GM12873 (cell line): Measurements from ENCODE around the gene CORO7.

Experiments
- TF ChIP-seq, protein P1 (sequence below): IDR thresholded peaks from 2 replicates; pipeline ENCODE4 v1.5.1; 2012; ENCODE audit warnings: low read depth, mild to moderate bottlenecking, moderate library complexity, low read length, control low read depth; ENCODE audit not compliant: insufficient read depth; ENCODE audit errors: missing control alignments

The CORO7 gene

DNA sequence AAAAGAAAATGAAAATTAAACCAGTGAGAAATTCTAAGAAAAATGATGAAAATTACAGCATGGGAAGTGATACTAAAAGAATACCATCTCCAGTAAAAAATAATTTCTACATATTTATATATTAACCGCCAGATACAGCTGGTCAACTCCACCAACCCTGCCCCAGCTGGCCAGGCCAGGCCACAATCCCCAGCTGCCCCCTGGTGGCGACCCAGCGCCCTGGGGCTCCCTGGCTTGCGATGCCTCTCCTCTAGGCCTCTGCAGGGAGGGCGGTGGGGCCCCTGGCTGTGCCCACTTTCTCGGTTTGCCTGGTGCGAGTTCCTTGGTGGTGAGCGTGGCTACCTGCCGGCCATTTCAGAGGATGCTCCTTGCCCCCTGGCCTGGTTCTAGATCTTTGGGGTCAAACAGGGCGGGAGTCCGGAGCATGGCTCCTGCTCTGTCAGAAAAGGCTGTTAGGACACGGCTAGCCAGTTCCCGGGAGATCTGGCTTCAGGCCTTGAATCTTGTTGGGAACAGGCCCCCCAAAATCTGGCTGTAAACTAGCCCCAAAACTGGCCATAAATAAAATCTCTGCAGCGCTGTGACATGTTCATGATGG lies 86.0 kb downstream of the CORO7 start:
- TF ChIP-seq, protein P1, sequence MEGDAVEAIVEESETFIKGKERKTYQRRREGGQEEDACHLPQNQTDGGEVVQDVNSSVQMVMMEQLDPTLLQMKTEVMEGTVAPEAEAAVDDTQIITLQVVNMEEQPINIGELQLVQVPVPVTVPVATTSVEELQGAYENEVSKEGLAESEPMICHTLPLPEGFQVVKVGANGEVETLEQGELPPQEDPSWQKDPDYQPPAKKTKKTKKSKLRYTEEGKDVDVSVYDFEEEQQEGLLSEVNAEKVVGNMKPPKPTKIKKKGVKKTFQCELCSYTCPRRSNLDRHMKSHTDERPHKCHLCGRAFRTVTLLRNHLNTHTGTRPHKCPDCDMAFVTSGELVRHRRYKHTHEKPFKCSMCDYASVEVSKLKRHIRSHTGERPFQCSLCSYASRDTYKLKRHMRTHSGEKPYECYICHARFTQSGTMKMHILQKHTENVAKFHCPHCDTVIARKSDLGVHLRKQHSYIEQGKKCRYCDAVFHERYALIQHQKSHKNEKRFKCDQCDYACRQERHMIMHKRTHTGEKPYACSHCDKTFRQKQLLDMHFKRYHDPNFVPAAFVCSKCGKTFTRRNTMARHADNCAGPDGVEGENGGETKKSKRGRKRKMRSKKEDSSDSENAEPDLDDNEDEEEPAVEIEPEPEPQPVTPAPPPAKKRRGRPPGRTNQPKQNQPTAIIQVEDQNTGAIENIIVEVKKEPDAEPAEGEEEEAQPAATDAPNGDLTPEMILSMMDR: peak; percentile 88

DNA sequence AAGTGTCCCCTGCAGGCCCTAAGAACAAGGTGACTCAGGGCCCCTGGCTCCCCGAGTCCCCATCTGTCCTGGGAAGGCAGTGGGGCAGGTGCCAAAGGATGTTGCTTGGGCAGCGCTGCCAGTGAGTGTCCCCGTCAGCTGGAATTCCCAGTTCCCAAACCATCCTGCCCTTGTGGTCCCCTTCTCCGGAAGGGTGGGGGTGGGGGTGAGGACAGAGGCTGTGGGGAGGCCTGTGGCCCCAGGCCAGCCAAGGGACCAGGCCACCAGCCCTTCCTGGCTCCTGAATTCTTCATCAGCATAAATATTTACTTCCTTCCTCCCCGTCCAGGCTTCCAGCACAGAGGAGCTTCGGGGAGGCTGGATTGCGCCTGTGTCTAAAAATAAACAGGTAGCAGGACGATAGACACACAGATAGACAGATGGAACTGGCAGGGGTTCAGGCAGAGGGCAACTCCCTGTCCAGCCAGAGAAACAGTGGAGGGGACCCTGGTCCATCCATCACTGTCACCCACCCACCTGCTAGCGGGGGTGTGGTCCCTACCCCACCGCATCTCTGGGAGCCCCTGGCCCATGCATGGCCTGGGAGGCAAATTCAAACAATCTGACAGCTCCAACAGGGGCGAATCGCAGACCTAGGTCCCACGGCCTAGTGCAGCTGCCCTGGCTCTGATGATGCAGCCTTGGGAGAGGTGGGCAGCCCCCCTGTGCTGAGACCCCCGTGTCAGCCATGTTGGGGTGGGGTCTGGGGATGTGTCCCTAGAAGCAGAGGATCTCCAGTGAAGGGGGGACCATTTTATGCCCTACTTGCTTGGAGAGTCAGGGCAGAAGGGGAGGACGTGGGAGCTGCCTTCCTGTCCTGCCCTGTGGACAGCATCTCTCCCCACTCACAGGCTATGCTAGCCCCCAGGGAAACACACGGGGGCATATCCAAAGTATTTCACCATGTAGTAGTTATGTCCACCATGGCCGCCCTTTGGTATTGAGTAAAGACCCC lies 87.3 kb downstream of the CORO7 start:
- TF ChIP-seq, protein P1: no peak

DNA sequence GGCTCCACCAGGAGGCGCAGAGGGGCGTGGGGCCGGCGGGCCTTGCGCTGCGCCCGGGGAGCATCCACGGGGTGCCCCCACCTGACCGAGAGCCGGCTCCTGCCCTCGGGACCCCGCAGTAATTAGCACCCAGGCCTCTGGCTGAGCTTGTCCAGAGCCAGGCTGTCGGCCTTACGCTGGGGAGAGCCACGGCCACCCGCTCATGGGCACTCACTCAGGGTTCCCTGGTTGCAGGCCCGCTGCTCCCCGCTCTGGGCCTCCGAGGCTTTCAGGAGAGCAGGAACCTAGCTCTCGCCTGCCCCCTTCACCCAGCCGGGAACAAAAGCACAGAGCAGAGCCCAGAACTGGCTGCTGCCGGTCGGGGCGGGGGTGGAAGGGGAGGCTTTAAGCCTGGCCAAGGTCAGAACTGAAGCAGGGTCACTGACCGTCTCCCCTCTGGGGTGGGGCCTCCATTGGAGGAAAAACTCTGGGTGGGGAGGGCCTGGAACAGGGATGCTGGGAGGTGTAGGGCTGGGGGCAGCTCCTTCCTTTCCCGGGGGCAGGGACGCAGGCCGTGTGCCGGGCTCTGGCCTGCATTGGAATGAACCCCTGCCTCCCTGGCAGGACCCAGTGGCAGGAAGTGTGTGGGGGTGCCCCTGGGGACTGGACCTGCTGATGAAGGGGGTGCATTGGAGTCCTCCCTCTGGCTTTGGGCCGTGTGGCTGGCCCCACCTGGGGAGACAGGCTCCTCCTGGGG lies 88.2 kb downstream of the CORO7 start:
- TF ChIP-seq, protein P1: peak; percentile 55

DNA sequence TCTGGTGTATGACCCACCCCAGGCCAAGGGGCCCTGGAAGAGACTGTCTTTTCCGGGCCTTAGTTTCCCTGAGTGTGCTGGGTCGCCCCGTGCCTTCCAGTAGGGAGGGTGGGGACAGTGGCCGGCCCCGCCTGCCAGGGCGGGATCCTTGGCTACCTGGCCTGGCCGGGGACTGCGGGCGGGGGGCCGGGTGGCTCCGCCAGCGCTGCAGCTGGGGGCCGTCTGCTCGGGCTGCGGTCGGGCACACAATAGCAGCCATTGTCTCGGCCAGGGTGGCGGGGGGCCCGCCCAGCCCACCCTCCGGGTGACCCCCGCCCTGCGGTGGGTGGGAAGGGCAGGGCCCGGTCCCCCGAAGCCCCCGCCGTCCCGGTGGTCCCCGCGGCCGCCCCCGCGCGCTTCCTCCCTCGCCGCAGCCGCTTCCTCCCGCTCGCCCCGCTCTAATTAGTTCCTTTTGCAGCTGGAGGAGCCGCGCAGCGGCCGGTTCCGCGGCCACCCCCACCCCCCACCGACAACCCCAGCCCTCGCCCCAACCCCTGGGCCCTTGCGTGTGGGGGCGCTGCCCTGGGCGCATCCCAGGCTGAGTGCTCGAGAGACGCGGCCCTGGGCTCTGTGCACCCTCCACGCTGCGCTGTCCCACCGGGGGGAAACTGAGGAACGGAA lies 88.9 kb downstream of the CORO7 start:
- TF ChIP-seq, protein P1: no peak

DNA sequence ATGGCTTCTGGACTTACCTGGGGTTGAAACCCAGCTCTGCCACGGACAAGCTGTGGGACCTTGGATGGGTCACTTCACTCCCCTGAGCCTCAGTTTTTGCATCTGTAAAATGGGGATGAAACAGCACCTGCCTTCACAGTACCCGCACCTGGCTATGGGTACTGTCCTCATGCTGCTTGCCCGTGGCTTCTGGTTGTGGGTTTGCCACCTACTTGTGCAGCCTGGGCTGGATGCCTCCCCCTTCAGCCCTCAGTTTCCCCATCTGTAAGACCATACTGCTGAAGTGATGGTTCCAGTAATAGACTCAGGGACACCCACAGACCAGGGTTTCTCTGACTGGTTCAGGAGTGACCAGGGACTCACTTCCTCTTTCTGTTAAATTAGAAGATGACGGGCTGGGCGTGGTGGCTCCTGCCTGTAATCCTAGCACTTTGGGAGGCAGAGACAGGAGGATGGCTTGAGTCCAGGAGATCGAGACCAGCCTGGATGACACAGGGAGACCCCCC lies 91.1 kb downstream of the CORO7 start:
- TF ChIP-seq, protein P1: no peak

DNA sequence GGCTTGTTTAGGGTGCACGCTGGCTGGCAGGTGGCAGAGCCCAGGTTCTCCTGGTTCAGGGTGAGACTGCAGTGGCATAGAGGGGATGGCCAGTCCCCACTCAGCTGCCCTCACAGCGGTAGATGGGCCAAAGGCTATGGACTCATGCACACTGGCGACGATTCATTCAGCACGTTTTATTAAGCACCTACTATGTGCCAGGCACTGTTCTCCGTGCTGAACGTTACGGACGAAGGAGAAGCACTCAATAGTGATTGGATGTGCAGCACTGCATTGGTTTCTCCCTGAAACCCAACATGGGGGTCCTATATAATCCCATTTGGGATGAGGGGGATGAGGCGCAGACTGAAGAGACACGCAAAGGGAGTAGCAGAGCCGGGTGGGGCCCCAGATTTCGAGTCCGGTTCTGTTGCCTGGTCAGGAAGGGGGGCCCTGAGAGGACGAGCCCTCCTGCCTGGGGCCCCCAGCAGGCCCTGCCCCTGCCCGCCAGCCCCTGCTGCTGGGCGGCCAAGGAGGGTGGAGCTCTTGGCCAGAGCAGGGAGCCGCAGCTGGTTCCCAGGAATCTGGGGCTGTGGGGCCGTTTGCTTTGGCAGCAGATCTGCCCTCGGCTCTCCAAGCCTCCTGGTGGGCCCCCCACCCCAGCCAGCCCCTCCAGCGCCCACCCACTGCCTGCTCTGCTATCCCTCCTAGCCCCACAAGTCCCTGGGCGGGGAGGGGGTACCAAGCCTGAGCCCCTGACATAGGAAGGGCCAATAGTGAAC lies 91.7 kb downstream of the CORO7 start:
- TF ChIP-seq, protein P1: no peak
